ENCODE measurements around the gene DLG1. TPM values are rescaled to one million over a fixed set of nuclear protein-coding genes. Genes with fewer than 3 reads are reported as not detected.

DLG1 gene
- total and polyA plus RNA-seq, 4 donors = 12.7 to 51.2 (median 22.3) TPM

DNA sequence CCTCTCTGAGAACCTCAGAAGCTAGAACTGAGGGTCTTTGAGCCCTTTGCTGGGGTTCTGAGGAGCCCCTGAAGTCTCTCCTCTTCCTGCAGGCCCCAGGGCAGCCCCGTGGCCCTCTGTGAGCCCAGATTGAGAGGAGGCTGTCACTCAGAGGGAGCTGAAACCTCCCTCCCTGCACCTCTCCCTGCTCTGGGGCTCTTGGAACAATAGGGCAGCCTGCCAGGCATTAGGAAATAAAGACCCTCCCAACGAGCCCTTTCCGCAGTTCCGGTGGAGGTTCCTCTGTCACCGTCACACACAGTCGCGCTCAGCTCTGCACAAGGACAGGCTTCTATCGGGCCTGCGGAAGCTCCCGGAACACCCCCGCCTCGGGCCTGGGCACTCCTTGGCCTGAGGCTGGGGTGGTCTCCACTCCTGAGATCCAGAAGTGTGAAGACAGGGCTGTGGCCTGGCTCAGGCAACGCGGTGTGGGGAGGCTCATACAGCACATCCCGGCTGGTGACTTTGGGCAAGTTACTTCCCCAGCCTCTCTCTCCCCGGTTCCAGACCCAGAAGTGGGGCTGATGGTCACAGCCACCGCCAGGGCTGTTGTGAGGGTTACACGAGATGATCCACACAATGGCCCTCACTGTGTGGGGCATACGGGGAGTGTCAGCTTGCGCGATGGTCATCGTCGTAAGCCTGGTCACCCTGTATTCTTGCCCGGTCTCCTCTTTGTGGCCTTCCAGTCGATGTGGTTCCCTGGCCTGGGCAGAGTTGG is 286.5 kb downstream of the DLG1 start:
- WGBS = 93% methylated on average over 25 of the region's 25 CpGs
- Histone ChIP-seq H3K4me1 (ENCODE audit: control insufficient read depth in 4 of 4, insufficient read depth in 4 of 4, low read length in 3 of 4) (no peaks in the 10 kb centered on the region), H3K36me3 (ENCODE audit: control insufficient read depth in 4 of 4, insufficient read depth in 3 of 4, low read depth in 1 of 4, low read length in 3 of 4) (no peaks in the 10 kb centered on the region), H3K27me3 (ENCODE audit: control insufficient read depth in 4 of 4, insufficient read depth in 4 of 4, low read length in 3 of 4) (no peaks in the 10 kb centered on the region), H3K27ac (ENCODE audit: low read depth in 1 of 2, low read length in 2 of 2) (no peak overlapping the region), H3K4me3 (ENCODE audit: low read depth in 1 of 3, low read length in 3 of 3) (no peak overlapping the region), H3K9ac (ENCODE audit: low read depth in 1 of 2, low read length in 2 of 2) (no peak overlapping the region), H3K9me3 (ENCODE audit: control insufficient read depth in 4 of 4, low read length in 3 of 4) (no peaks in the 10 kb centered on the region)
- TF ChIP-seq NR2F2 (IDR thresholded peaks at IDR 0.05) = no peak
- TF ChIP-seq SP1 (IDR thresholded peaks at IDR 0.05) = no peak
- TF ChIP-seq FOXA1 (IDR thresholded peaks at IDR 0.05) = no peak
- no peak for TF ChIP-seq YY1 (IDR thresholded peaks at IDR 0.05)
- no peak for DNase-seq (ENCODE audit: low spot score)

DNA sequence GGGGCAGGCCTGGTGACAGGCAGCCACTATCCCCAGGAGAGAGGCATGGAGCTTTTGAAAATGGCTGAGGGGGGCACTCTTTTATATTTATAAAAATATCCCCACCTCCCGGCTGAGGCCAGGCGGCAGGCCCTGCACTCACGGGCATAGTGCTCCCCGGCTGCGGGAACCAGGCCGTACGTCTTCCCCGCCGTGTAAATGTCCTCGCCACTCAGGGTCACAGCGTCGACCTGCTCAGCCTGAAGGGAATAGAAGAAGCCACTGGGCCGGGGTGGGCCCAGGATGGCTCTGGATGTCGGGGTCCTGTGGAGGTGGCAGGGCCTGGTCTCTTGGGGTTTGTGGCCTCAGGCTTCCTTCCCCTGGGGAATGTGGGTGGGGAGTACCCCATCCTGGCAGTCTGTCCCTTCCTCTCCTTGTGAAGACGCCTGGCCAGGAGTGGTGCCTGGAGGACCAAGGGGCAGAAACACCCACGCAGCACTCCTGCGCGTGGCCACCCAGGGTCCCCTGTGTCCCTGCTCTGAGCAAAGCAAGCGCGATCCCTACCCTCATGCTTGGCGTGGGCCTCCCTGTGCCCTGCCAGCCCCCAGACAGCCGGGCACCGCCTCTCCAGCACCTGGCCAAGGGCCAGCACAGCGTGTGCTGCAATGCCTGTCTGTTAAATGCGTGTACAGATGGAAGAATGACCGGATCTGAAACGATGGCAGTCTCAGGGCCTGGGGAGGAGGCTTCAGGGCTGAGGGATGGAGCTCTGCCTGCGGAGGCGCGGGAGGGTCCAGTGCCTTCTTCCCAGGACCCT is 287.7 kb downstream of the DLG1 start:
- H3K27ac ChIP-seq (ENCODE audit: low read depth in 1 of 2, low read length in 2 of 2) = no peak overlapping the region
- H3K36me3 ChIP-seq (ENCODE audit: control insufficient read depth in 4 of 4, insufficient read depth in 3 of 4, low read depth in 1 of 4, low read length in 3 of 4) = no peaks in the 10 kb centered on the region
- H3K4me1 ChIP-seq (ENCODE audit: control insufficient read depth in 4 of 4, insufficient read depth in 4 of 4, low read length in 3 of 4) = no peaks in the 10 kb centered on the region
- H3K9ac ChIP-seq (ENCODE audit: low read depth in 1 of 2, low read length in 2 of 2) = no peak overlapping the region
- H3K27me3 ChIP-seq (ENCODE audit: control insufficient read depth in 4 of 4, insufficient read depth in 4 of 4, low read length in 3 of 4) = no peaks in the 10 kb centered on the region
- TF ChIP-seq, protein P1, sequence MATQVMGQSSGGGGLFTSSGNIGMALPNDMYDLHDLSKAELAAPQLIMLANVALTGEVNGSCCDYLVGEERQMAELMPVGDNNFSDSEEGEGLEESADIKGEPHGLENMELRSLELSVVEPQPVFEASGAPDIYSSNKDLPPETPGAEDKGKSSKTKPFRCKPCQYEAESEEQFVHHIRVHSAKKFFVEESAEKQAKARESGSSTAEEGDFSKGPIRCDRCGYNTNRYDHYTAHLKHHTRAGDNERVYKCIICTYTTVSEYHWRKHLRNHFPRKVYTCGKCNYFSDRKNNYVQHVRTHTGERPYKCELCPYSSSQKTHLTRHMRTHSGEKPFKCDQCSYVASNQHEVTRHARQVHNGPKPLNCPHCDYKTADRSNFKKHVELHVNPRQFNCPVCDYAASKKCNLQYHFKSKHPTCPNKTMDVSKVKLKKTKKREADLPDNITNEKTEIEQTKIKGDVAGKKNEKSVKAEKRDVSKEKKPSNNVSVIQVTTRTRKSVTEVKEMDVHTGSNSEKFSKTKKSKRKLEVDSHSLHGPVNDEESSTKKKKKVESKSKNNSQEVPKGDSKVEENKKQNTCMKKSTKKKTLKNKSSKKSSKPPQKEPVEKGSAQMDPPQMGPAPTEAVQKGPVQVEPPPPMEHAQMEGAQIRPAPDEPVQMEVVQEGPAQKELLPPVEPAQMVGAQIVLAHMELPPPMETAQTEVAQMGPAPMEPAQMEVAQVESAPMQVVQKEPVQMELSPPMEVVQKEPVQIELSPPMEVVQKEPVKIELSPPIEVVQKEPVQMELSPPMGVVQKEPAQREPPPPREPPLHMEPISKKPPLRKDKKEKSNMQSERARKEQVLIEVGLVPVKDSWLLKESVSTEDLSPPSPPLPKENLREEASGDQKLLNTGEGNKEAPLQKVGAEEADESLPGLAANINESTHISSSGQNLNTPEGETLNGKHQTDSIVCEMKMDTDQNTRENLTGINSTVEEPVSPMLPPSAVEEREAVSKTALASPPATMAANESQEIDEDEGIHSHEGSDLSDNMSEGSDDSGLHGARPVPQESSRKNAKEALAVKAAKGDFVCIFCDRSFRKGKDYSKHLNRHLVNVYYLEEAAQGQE (IDR thresholded peaks at IDR 0.05) = no peak
- no peak for TF ChIP-seq YY1 (IDR thresholded peaks at IDR 0.05)
- no peak for TF ChIP-seq MAX (IDR thresholded peaks at IDR 0.05)
- no peak for TF ChIP-seq JUND (IDR thresholded peaks at IDR 0.05)
- no peak for TF ChIP-seq HNF4A (conservative IDR thresholded peaks at IDR 0.05)
- TF ChIP-seq, protein P2, sequence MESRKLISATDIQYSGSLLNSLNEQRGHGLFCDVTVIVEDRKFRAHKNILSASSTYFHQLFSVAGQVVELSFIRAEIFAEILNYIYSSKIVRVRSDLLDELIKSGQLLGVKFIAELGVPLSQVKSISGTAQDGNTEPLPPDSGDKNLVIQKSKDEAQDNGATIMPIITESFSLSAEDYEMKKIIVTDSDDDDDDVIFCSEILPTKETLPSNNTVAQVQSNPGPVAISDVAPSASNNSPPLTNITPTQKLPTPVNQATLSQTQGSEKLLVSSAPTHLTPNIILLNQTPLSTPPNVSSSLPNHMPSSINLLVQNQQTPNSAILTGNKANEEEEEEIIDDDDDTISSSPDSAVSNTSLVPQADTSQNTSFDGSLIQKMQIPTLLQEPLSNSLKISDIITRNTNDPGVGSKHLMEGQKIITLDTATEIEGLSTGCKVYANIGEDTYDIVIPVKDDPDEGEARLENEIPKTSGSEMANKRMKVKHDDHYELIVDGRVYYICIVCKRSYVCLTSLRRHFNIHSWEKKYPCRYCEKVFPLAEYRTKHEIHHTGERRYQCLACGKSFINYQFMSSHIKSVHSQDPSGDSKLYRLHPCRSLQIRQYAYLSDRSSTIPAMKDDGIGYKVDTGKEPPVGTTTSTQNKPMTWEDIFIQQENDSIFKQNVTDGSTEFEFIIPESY (IDR thresholded peaks at IDR 0.05) = no peak
- no peak for DNase-seq (ENCODE audit: low spot score)
- no peak overlapping the region for H3K4me3 ChIP-seq (ENCODE audit: low read depth in 1 of 3, low read length in 3 of 3)
- H3K9me3 ChIP-seq (ENCODE audit: control insufficient read depth in 4 of 4, low read length in 3 of 4) = no peaks in the 10 kb centered on the region
- WGBS = 87% methylated on average over 30 of the region's 30 CpGs

DNA sequence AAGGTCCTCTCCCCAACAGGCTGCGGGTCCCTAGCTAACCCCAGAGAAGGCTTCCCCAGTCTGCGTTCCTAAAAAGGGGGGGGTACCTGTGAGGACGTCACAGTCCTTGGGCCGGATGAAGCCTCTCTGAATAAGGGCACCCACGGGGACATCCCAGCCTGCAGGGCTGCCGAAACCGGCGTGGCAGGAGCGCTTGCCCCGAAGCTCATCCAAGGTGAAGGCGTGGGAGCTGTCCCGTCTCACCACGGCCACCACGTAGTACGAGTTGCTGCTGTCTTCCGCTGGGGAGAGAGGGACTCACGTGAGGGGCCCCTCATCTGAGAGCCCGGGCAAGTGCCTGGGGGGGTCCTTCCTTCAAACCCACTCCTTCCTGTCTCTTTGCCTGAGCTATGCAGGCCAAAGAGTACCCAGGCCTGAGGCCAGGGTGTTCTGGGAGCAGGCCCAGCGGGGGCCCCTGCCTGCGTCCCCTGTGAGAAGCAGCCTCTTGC is 288.8 kb downstream of the DLG1 start:
- DNase-seq (ENCODE audit: low spot score) = no peak
- H3K4me1 ChIP-seq (ENCODE audit: control insufficient read depth in 4 of 4, insufficient read depth in 4 of 4, low read length in 3 of 4) = no peaks in the 10 kb centered on the region
- no peaks in the 10 kb centered on the region for H3K9me3 ChIP-seq (ENCODE audit: control insufficient read depth in 4 of 4, low read length in 3 of 4)
- no peaks in the 10 kb centered on the region for H3K27me3 ChIP-seq (ENCODE audit: control insufficient read depth in 4 of 4, insufficient read depth in 4 of 4, low read length in 3 of 4)
- H3K9ac ChIP-seq (ENCODE audit: low read depth in 1 of 2, low read length in 2 of 2) = no peak overlapping the region
- H3K36me3 ChIP-seq (ENCODE audit: control insufficient read depth in 4 of 4, insufficient read depth in 3 of 4, low read depth in 1 of 4, low read length in 3 of 4) = no peaks in the 10 kb centered on the region
- 94% methylated on average over 20 of the region's 20 CpGs for WGBS
- H3K4me3 ChIP-seq (ENCODE audit: low read depth in 1 of 3, low read length in 3 of 3) = no peak overlapping the region
- no peak overlapping the region for H3K27ac ChIP-seq (ENCODE audit: low read depth in 1 of 2, low read length in 2 of 2)
- TF ChIP-seq NR2F2 (IDR thresholded peaks at IDR 0.05) = no peak
- no peak for TF ChIP-seq FOXA2 (IDR thresholded peaks at IDR 0.05)
- TF ChIP-seq, protein P3, sequence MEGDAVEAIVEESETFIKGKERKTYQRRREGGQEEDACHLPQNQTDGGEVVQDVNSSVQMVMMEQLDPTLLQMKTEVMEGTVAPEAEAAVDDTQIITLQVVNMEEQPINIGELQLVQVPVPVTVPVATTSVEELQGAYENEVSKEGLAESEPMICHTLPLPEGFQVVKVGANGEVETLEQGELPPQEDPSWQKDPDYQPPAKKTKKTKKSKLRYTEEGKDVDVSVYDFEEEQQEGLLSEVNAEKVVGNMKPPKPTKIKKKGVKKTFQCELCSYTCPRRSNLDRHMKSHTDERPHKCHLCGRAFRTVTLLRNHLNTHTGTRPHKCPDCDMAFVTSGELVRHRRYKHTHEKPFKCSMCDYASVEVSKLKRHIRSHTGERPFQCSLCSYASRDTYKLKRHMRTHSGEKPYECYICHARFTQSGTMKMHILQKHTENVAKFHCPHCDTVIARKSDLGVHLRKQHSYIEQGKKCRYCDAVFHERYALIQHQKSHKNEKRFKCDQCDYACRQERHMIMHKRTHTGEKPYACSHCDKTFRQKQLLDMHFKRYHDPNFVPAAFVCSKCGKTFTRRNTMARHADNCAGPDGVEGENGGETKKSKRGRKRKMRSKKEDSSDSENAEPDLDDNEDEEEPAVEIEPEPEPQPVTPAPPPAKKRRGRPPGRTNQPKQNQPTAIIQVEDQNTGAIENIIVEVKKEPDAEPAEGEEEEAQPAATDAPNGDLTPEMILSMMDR (IDR thresholded peaks at IDR 0.05; ENCODE audit: low read depth, low read length, missing input control) = no peak
- TF ChIP-seq EGR1 (IDR thresholded peaks at IDR 0.05; ENCODE audit: low read depth in 2 of 2) = no peak
- TF ChIP-seq RXRA (IDR thresholded peaks at IDR 0.05) = no peak
- no peak for TF ChIP-seq HNF4G (IDR thresholded peaks at IDR 0.05)
- TF ChIP-seq, protein P2 (IDR thresholded peaks at IDR 0.05) = no peak
- no peak for TF ChIP-seq JUND (IDR thresholded peaks at IDR 0.05)
- no peak for TF ChIP-seq ATF3 (IDR thresholded peaks at IDR 0.05)
- no peak for TF ChIP-seq HNF4A (conservative IDR thresholded peaks at IDR 0.05)

Measured in liver (tissue), 9 donors.